ENCODE measurements around the gene UBE2G1. TPM values are rescaled to one million over a fixed set of nuclear protein-coding genes. Genes with fewer than 3 reads are reported as not detected.
A peak's percentile ranks its signal among the peaks of the same experiment; 100 is the strongest.

UBE2G1 gene
- polyA plus RNA-seq, 2 of the 4 experiments (the other 2 are of a cell fraction) = 86.2 to 117 TPM

DNA sequence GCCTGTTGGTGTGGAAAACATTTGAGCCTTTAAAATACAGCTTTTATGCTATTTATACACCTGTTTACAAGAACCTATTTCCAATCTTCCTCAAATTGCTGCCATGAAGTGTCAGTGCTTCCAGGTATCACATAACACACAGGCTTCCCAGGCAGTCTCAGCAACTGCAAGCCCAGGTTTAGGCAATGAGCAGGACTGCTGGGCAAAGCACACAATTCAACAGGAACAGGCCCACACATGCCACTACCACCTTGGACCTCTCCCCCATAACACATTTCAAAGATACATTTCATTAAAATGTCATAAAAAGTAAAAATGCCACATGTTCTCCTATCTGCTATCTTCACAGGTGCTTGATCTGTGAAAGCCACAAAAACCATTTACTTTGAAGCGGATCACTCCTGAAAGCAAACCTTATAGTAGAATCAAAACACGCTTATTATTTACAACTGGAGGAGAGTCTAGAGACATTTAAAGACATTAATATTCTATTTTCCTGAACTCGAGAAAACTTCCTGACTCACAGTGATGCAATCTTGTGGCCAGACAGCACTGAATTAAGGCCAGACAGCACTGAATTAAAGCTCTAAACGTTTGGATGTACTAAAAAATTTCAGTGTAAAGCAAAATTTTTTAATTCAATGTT, 134.2 kb downstream of the UBE2G1 start:
- WGBS (ENCODE audit: missing lambda C conversion rate) = 62% methylated on average over 4 of the region's 4 CpGs
- no peak overlapping the region for H3K4me3 ChIP-seq
- peaks cover 22% of the 10 kb centered on the region for H3K4me1 ChIP-seq
- POLR2A ChIA-PET = no interaction called here
- FAIRE-seq = no peak
- no peak for DNase-seq (ENCODE audit: low read depth in 1 of 2, low spot score in 1 of 2)
- TF ChIP-seq CEBPB (IDR thresholded peaks at IDR 0.05) (peak in 1 of 2 experiments; percentile 35; a peak in 1 of 4 replicates), GATA3 (IDR thresholded peaks at IDR 0.05; ENCODE audit: borderline replicate concordance) (no peak)
- H3K9me3 ChIP-seq = no peaks in the 10 kb centered on the region
- CTCF ChIA-PET = interaction anchor here (0.6 to 2.9 kb wide), 6 partner anchors 12 to 122 kb away, joined by 3 to 20 read pairs (median 4); no protein-coding TSS in a partner anchor
- H3K27ac ChIP-seq = peak overlapping the region; percentile 5 to 24; a peak in 4 of 6 replicates
- no peak overlapping the region for H3K4me2 ChIP-seq
- ATAC-seq = no peak

DNA sequence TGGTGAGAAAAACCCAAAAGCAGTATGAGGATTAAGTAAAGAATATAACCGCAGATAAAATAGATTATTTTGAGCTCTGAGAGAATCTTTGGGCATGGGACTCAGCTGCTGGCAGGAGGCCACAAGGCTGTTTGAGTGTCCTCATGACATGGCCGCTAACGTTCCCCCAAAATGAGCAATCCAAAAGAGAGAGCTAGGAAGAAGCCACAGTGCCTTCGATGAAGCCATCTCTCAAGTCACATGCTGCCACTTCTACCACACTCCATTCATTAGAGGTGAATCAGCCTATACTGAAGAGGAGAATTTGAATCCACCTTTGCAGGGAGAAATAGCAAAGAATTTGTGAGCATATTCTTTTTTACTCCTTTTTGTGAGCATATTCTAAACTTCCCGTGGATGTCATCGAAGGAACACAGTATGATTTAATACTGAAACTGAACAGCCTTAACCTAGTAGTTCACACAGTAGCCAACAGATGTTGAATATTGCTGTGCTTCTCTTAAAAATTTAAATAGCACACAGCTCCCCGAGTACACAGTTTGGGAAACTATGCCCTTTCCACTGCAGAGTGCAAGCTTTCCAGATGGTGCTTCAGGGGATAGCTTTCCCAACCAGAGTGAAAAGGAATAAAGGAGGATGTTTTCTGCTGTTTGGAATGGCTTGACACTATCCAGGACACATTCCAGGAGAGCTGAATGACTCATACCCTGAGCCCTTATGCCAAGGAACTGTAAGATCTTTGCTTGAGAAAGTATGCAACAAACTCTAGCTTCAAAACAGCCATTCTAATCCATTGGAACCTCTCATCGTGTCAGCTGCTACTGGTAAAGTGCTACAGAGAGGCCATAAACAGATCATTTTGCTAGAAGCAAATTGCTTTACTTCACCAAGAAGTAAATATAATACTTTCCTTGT, 136.6 kb downstream of the UBE2G1 start:
- WGBS (ENCODE audit: missing lambda C conversion rate) = 55% methylated on average over 8 of the region's 8 CpGs
- peak overlapping the region; percentile 4 to 50; a peak in 4 of 6 replicates for H3K27ac ChIP-seq
- DNase-seq (ENCODE audit: low read depth in 1 of 2, low spot score in 1 of 2) = peak; percentile 56 to 74

DNA sequence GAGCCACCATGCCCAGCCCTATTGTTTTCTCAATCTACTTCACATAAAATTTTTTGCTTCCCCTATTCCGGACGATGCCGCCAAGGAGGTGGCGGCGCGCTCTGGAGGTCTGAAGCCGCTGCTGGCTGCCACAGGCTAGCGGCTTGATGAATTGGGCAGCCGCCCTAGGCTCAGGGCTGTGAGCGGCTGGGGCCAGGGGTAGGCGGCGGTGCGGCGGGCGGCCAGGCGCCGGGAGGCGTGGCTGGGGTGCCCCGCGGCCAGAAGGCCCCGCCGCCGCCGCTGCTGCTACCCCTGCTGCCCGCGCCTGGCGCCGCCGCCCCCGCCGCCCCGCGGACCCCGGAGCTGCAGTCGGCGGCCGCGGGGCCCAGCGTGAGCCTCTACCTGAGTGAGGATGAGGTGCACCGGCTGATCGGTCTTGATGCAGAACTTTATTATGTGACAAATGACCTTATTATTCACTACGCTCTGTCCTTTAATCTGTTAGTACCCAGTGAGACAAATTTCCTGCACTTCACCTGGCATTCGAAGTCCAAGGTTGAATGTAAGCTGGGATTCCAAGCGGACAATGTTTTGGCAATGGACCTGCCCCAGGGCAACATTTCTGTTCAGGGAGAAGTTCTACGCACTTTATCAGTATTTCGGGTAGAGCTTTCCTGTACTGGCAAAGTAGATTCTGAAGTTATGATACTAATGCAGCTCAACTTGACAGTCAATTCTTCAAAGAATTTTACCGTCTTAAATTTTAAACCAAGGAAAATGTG, 144.4 kb downstream of the UBE2G1 start:
- ATAC-seq (no peak), FAIRE-seq (no peak), DNase-seq (ENCODE audit: low read depth in 1 of 2, low spot score in 1 of 2) (no peak)
- Histone ChIP-seq H3K4me1 (no peaks in the 10 kb centered on the region), H3K27ac (no peak overlapping the region), H3K9me3 (no peaks in the 10 kb centered on the region), H3K4me2 (no peak overlapping the region), H3K4me3 (no peak overlapping the region)
- POLR2A ChIA-PET = no interaction called here
- CTCF ChIA-PET = interaction anchor here (0.9 to 1.6 kb wide), 5 partner anchors 8 to 199 kb away, joined by 3 to 4 read pairs (median 4); no protein-coding TSS in a partner anchor
- WGBS (ENCODE audit: missing lambda C conversion rate) = 95% methylated on average over 45 of the region's 47 CpGs
- TF ChIP-seq CHD4 (IDR thresholded peaks at IDR 0.05; ENCODE audit: borderline replicate concordance) (no peak), CEBPB (IDR thresholded peaks at IDR 0.05) (no peak), HOXA7 (CRISPR knock-in tag; IDR thresholded peaks at IDR 0.05) (no peak), FOSB (CRISPR knock-in tag; IDR thresholded peaks at IDR 0.05) (no peak), EHMT2 (IDR thresholded peaks at IDR 0.05; ENCODE audit: low read depth) (no peak), HOXB13 (CRISPR knock-in tag; IDR thresholded peaks at IDR 0.05; ENCODE audit: low read depth) (no peak), MYC (IDR thresholded peaks at IDR 0.05; ENCODE audit: borderline replicate concordance, low read length) (no peak), ESRRA (IDR thresholded peaks at IDR 0.05; ENCODE audit: borderline replicate concordance, low read length) (no peak), JUNB (IDR thresholded peaks at IDR 0.05) (no peak), RCOR1 (IDR thresholded peaks at IDR 0.05; ENCODE audit: low read depth, low read length) (no peak), NPAS2 (CRISPR knock-in tag; IDR thresholded peaks at IDR 0.05; ENCODE audit: borderline replicate concordance) (no peak)
- TF ChIP-seq, protein P1, sequence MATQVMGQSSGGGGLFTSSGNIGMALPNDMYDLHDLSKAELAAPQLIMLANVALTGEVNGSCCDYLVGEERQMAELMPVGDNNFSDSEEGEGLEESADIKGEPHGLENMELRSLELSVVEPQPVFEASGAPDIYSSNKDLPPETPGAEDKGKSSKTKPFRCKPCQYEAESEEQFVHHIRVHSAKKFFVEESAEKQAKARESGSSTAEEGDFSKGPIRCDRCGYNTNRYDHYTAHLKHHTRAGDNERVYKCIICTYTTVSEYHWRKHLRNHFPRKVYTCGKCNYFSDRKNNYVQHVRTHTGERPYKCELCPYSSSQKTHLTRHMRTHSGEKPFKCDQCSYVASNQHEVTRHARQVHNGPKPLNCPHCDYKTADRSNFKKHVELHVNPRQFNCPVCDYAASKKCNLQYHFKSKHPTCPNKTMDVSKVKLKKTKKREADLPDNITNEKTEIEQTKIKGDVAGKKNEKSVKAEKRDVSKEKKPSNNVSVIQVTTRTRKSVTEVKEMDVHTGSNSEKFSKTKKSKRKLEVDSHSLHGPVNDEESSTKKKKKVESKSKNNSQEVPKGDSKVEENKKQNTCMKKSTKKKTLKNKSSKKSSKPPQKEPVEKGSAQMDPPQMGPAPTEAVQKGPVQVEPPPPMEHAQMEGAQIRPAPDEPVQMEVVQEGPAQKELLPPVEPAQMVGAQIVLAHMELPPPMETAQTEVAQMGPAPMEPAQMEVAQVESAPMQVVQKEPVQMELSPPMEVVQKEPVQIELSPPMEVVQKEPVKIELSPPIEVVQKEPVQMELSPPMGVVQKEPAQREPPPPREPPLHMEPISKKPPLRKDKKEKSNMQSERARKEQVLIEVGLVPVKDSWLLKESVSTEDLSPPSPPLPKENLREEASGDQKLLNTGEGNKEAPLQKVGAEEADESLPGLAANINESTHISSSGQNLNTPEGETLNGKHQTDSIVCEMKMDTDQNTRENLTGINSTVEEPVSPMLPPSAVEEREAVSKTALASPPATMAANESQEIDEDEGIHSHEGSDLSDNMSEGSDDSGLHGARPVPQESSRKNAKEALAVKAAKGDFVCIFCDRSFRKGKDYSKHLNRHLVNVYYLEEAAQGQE (IDR thresholded peaks at IDR 0.05) = no peak
- TF ChIP-seq, protein P2, sequence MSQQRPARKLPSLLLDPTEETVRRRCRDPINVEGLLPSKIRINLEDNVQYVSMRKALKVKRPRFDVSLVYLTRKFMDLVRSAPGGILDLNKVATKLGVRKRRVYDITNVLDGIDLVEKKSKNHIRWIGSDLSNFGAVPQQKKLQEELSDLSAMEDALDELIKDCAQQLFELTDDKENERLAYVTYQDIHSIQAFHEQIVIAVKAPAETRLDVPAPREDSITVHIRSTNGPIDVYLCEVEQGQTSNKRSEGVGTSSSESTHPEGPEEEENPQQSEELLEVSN (IDR thresholded peaks at IDR 0.05; ENCODE audit: borderline replicate concordance, low read depth) = no peak
- TF ChIP-seq, protein P3, sequence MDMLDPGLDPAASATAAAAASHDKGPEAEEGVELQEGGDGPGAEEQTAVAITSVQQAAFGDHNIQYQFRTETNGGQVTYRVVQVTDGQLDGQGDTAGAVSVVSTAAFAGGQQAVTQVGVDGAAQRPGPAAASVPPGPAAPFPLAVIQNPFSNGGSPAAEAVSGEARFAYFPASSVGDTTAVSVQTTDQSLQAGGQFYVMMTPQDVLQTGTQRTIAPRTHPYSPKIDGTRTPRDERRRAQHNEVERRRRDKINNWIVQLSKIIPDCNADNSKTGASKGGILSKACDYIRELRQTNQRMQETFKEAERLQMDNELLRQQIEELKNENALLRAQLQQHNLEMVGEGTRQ (IDR thresholded peaks at IDR 0.05) = no peak
- TF ChIP-seq, protein P4, sequence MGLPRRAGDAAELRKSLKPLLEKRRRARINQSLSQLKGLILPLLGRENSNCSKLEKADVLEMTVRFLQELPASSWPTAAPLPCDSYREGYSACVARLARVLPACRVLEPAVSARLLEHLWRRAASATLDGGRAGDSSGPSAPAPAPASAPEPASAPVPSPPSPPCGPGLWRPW (IDR thresholded peaks at IDR 0.05) = no peak
- TF ChIP-seq, protein P5, sequence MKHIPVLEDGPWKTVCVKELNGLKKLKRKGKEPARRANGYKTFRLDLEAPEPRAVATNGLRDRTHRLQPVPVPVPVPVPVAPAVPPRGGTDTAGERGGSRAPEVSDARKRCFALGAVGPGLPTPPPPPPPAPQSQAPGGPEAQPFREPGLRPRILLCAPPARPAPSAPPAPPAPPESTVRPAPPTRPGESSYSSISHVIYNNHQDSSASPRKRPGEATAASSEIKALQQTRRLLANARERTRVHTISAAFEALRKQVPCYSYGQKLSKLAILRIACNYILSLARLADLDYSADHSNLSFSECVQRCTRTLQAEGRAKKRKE (CRISPR knock-in tag; IDR thresholded peaks at IDR 0.05; ENCODE audit: low read depth) = no peak

More for the DNA sequence above, 136.6 kb downstream of the UBE2G1 start:
- Histone ChIP-seq H3K4me2 (peak overlapping the region; percentile 59), H3K4me1 (peaks cover 22% of the 10 kb centered on the region), H3K4me3 (no peak overlapping the region), H3K9me3 (no peaks in the 10 kb centered on the region)
- TF ChIP-seq FOSL2 (IDR thresholded peaks at IDR 0.05) (peak; percentile 74), FOSL2 (CRISPR knock-in tag; IDR thresholded peaks at IDR 0.05) (peak; percentile 88), JUNB (IDR thresholded peaks at IDR 0.05) (peak; percentile 40), CBX8 (IDR thresholded peaks at IDR 0.05) (no peak), HOXB13 (CRISPR knock-in tag; IDR thresholded peaks at IDR 0.05; ENCODE audit: low read depth) (no peak)
- TF ChIP-seq, protein P5 (CRISPR knock-in tag; IDR thresholded peaks at IDR 0.05; ENCODE audit: low read depth) = no peak
- TF ChIP-seq, protein P6, sequence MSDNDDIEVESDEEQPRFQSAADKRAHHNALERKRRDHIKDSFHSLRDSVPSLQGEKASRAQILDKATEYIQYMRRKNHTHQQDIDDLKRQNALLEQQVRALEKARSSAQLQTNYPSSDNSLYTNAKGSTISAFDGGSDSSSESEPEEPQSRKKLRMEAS (IDR thresholded peaks at IDR 0.05) = no peak
- CTCF ChIA-PET = interaction anchor here (0.6 to 4.8 kb wide), 16 partner anchors 8 to 197 kb away, joined by 3 to 34 read pairs (median 4); no protein-coding TSS in a partner anchor
- peak; percentile 96 for FAIRE-seq
- POLR2A ChIA-PET = interaction anchor here (1.4 kb wide), 1 partner anchor 86 kb away, joined by 3 read pairs; no protein-coding TSS in a partner anchor
- ATAC-seq = peak; percentile 96 to 97
